K562 (cell line): ENCODE data around the gene SEC24B. TPM values are rescaled to one million over a fixed set of nuclear protein-coding genes. Genes with fewer than 3 reads are reported as not detected.

ENCODE experiments used
- E4F1 ChIP-seq: fragments of 250-450 bp; sonication (Bioruptor Pico); IDR thresholded peaks from 2 replicates; pipeline ENCODE4 v1.5.0; 2021; ENCODE audit warnings: mild to moderate bottlenecking, borderline replicate concordance
- HDAC1 ChIP-seq, 2 experiments: fragments of 450-650 bp; IDR thresholded peaks; 2 replicates each; pipeline ENCODE4 v1.6.1; 2016 to 2017; ENCODE audit warnings: inconsistent platforms in 1 of 2, mild to moderate bottlenecking in 1 of 2, moderate library complexity in 1 of 2
- HMG20A ChIP-seq: fragments of 450-650 bp; formaldehyde crosslinking; conservative IDR thresholded peaks from 2 replicates; pipeline ENCODE4 v1.4.0; 2020; ENCODE audit warnings: mild to moderate bottlenecking, mixed read lengths
- POLR3A ChIP-seq: IDR thresholded peaks from 2 replicates; pipeline ENCODE4 v1.6.1; 2011; ENCODE audit warnings: borderline replicate concordance, mild to moderate bottlenecking, moderate library complexity; ENCODE audit not compliant: insufficient read length, insufficient read depth; ENCODE audit errors: extremely low read depth
- SIN3A ChIP-seq, 2 experiments: fragments of 150-350 bp in 1 of 2; IDR thresholded peaks; 2 replicates each; pipeline ENCODE4 v1.6.1; 2011 to 2016; ENCODE audit warnings: borderline replicate concordance in 2 of 2, low read depth in 2 of 2, low read length in 2 of 2, mild to moderate bottlenecking in 2 of 2, moderate library complexity in 2 of 2; ENCODE audit not compliant: control insufficient read depth in 1 of 2
- TFAP4 ChIP-seq: sonication (generic); formaldehyde crosslinking; IDR thresholded peaks from 2 replicates; pipeline ENCODE4 v1.8.0; 2022; ENCODE audit warnings: missing genetic modification reagents, mild to moderate bottlenecking, moderate library complexity, borderline replicate concordance
- ZBTB7A ChIP-seq: IDR thresholded peaks from 2 replicates; pipeline ENCODE4 v1.6.1; 2011; ENCODE audit warnings: low read depth, mild to moderate bottlenecking, low read length, moderate library complexity, borderline replicate concordance; ENCODE audit not compliant: control insufficient read depth
- polyA plus RNA-seq, 8 experiments: library from polyadenylated mRNA; depleted of rRNA in 4 of 8; stranded (reverse) in 5 of 8; unstranded in 3 of 8; fragments of >200 nt; fragmentation: Nextera tagmentation in 2 of 8; fragmentation: Illumina TruSeq in 1 of 8; extraction: Ambion mirVana in 2 of 8; extraction: Trizol in 1 of 8; gene quantifications; 2 replicates each; pipeline versions ENCODE4 v1.2.1 to v1.2.3, GENCODE V29; 2011 to 2014; ENCODE audit warnings: inconsistent platforms in 1 of 8, missing spikeins in 1 of 8
- total RNA-seq, 7 experiments: library from RNA; depleted of rRNA in 6 of 7; stranded (reverse); fragments of >200 nt in 6 of 7; fragmentation: Illumina TruSeq in 2 of 7; extraction: Trizol in 2 of 7; gene quantifications; 2 replicates each; pipeline versions ENCODE4 v1.2.1 to v1.2.3, GENCODE V29; 2011 to 2021; ENCODE audit warnings: low replicate concordance in 1 of 7
- TF ChIP-seq, protein P1 (sequence below): fragments of 450-650 bp; IDR thresholded peaks from 2 replicates; pipeline ENCODE4 v1.6.1; 2016; ENCODE audit warnings: mild to moderate bottlenecking, moderate library complexity
- TF ChIP-seq, protein P2 (sequence below): fragments of 200-800 bp; sonication (Bioruptor generic); IDR thresholded peaks from 2 replicates; pipeline ENCODE4 v1.6.1; 2017; ENCODE audit warnings: missing genetic modification characterization, missing compliant biosample characterization

The SEC24B gene
- total and polyA plus RNA-seq, 9 of the 15 experiments (the other 6 are each of a cell fraction or from before 2014, with no cell fraction given) = 6.3 to 46.4 (median 17.1) TPM

- TF ChIP-seq, protein P1, sequence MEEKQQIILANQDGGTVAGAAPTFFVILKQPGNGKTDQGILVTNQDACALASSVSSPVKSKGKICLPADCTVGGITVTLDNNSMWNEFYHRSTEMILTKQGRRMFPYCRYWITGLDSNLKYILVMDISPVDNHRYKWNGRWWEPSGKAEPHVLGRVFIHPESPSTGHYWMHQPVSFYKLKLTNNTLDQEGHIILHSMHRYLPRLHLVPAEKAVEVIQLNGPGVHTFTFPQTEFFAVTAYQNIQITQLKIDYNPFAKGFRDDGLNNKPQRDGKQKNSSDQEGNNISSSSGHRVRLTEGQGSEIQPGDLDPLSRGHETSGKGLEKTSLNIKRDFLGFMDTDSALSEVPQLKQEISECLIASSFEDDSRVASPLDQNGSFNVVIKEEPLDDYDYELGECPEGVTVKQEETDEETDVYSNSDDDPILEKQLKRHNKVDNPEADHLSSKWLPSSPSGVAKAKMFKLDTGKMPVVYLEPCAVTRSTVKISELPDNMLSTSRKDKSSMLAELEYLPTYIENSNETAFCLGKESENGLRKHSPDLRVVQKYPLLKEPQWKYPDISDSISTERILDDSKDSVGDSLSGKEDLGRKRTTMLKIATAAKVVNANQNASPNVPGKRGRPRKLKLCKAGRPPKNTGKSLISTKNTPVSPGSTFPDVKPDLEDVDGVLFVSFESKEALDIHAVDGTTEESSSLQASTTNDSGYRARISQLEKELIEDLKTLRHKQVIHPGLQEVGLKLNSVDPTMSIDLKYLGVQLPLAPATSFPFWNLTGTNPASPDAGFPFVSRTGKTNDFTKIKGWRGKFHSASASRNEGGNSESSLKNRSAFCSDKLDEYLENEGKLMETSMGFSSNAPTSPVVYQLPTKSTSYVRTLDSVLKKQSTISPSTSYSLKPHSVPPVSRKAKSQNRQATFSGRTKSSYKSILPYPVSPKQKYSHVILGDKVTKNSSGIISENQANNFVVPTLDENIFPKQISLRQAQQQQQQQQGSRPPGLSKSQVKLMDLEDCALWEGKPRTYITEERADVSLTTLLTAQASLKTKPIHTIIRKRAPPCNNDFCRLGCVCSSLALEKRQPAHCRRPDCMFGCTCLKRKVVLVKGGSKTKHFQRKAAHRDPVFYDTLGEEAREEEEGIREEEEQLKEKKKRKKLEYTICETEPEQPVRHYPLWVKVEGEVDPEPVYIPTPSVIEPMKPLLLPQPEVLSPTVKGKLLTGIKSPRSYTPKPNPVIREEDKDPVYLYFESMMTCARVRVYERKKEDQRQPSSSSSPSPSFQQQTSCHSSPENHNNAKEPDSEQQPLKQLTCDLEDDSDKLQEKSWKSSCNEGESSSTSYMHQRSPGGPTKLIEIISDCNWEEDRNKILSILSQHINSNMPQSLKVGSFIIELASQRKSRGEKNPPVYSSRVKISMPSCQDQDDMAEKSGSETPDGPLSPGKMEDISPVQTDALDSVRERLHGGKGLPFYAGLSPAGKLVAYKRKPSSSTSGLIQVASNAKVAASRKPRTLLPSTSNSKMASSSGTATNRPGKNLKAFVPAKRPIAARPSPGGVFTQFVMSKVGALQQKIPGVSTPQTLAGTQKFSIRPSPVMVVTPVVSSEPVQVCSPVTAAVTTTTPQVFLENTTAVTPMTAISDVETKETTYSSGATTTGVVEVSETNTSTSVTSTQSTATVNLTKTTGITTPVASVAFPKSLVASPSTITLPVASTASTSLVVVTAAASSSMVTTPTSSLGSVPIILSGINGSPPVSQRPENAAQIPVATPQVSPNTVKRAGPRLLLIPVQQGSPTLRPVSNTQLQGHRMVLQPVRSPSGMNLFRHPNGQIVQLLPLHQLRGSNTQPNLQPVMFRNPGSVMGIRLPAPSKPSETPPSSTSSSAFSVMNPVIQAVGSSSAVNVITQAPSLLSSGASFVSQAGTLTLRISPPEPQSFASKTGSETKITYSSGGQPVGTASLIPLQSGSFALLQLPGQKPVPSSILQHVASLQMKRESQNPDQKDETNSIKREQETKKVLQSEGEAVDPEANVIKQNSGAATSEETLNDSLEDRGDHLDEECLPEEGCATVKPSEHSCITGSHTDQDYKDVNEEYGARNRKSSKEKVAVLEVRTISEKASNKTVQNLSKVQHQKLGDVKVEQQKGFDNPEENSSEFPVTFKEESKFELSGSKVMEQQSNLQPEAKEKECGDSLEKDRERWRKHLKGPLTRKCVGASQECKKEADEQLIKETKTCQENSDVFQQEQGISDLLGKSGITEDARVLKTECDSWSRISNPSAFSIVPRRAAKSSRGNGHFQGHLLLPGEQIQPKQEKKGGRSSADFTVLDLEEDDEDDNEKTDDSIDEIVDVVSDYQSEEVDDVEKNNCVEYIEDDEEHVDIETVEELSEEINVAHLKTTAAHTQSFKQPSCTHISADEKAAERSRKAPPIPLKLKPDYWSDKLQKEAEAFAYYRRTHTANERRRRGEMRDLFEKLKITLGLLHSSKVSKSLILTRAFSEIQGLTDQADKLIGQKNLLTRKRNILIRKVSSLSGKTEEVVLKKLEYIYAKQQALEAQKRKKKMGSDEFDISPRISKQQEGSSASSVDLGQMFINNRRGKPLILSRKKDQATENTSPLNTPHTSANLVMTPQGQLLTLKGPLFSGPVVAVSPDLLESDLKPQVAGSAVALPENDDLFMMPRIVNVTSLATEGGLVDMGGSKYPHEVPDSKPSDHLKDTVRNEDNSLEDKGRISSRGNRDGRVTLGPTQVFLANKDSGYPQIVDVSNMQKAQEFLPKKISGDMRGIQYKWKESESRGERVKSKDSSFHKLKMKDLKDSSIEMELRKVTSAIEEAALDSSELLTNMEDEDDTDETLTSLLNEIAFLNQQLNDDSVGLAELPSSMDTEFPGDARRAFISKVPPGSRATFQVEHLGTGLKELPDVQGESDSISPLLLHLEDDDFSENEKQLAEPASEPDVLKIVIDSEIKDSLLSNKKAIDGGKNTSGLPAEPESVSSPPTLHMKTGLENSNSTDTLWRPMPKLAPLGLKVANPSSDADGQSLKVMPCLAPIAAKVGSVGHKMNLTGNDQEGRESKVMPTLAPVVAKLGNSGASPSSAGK = no peak
- TF ChIP-seq HMG20A (CRISPR knock-in tag) = no peak
- TF ChIP-seq E4F1 (CRISPR knock-in tag) = no peak
- TF ChIP-seq ZBTB7A = no peak
- no peak for TF ChIP-seq HDAC1 (IDR thresholded peaks at IDR 0.05)
- TF ChIP-seq TFAP4 (CRISPR knock-in tag) = no peak
- TF ChIP-seq, protein P2, sequence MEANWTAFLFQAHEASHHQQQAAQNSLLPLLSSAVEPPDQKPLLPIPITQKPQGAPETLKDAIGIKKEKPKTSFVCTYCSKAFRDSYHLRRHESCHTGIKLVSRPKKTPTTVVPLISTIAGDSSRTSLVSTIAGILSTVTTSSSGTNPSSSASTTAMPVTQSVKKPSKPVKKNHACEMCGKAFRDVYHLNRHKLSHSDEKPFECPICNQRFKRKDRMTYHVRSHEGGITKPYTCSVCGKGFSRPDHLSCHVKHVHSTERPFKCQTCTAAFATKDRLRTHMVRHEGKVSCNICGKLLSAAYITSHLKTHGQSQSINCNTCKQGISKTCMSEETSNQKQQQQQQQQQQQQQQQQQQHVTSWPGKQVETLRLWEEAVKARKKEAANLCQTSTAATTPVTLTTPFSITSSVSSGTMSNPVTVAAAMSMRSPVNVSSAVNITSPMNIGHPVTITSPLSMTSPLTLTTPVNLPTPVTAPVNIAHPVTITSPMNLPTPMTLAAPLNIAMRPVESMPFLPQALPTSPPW (CRISPR knock-in tag) = no peak
- no peak for TF ChIP-seq SIN3A (IDR thresholded peaks at IDR 0.05; ENCODE audit: borderline replicate concordance in 2 of 2, control insufficient read depth in 1 of 2, low read depth in 2 of 2, low read length in 2 of 2)
- no peak for TF ChIP-seq POLR3A
Observed at GRCh38 chr4:109510687-109511086, 77.1 kb downstream of the SEC24B start (continued).
